Endothelial cell (in vitro differentiated cells): ENCODE measurements around the gene ARFGEF3. TPM values are rescaled to one million over a fixed set of nuclear protein-coding genes. Genes with fewer than 3 reads are reported as not detected.

Experiments
- DNase-seq: peaks from one replicate; pipeline ENCODE4 v3.0.0; 2021; ENCODE audit warnings: low spot score
- H3K27ac Mint-ChIP-seq: one replicate; pipeline ENCODE4 v1.8.0; 2021; ENCODE audit warnings: mixed read lengths, inconsistent platforms; ENCODE audit not compliant: unreplicated experiment
- H3K27me3 Mint-ChIP-seq: one replicate; pipeline ENCODE4 v1.8.0; 2021; ENCODE audit warnings: mild to moderate bottlenecking, moderate library complexity, mixed read lengths, inconsistent platforms; ENCODE audit not compliant: unreplicated experiment
- H3K36me3 Mint-ChIP-seq: one replicate; pipeline ENCODE4 v1.8.0; 2021; ENCODE audit warnings: mild to moderate bottlenecking, low read depth, mixed read lengths, inconsistent platforms; ENCODE audit not compliant: unreplicated experiment
- H3K4me1 Mint-ChIP-seq: one replicate; pipeline ENCODE4 v1.8.0; 2021; ENCODE audit warnings: mild to moderate bottlenecking, mixed read lengths, inconsistent platforms; ENCODE audit not compliant: unreplicated experiment
- H3K4me3 Mint-ChIP-seq: one replicate; pipeline ENCODE4 v1.8.0; 2021; ENCODE audit warnings: mild to moderate bottlenecking, mixed read lengths, inconsistent platforms; ENCODE audit not compliant: unreplicated experiment
- H3K9me3 Mint-ChIP-seq: one replicate; pipeline ENCODE4 v1.8.0; 2021; ENCODE audit warnings: mixed read lengths, inconsistent platforms; ENCODE audit not compliant: unreplicated experiment
- CTCF ChIP-seq: fragments of 200-600 bp; sonication (generic); IDR thresholded peaks from one replicate; pipeline ENCODE4 v1.5.0; 2021; ENCODE audit warnings: antibody characterized with exemption; ENCODE audit not compliant: unreplicated experiment
- total RNA-seq: library from RNA; stranded (reverse); fragmentation: NEBNext Ultra II Directional; extraction: Animal tissue kit (Norgen Biotek cat#: 25700); gene quantifications from one replicate; pipeline ENCODE4 v1.2.1, GENCODE V29; 2021; ENCODE audit not compliant: unreplicated experiment

ARFGEF3 gene
- total RNA-seq, 1 donor from 2014 or later, result 6.4 TPM

GRCh38 chr6:138389551-138389950 is 227.8 kb downstream of the ARFGEF3 start:
- Mint-ChIP-seq H3K36me3 (no peaks in the 10 kb centered on the region), H3K9me3 (no peaks in the 10 kb centered on the region), H3K27me3 (no peaks in the 10 kb centered on the region), H3K27ac (no peak overlapping the region), H3K4me1 (no peaks in the 10 kb centered on the region), H3K4me3 (no peak overlapping the region)
- no peak for DNase-seq
- TF ChIP-seq CTCF, result no peak

Other genes with a start within 250 kb of the ARFGEF3 start
- 11.4 TPM for gene PERP, start 54.5 kb upstream of the ARFGEF3 start, total RNA-seq
- not detected for gene PBOV1, start 56.6 kb downstream of the ARFGEF3 start, total RNA-seq
- gene SMIM28, start 216.0 kb downstream of the ARFGEF3 start, total RNA-seq, result not detected
- 30.1 TPM for gene HEBP2, start 242.3 kb downstream of the ARFGEF3 start, total RNA-seq